SH-SY5Y (cell line): Measurements from ENCODE around the gene SVEP1.

Source experiments
- GATA2 ChIP-seq: IDR thresholded peaks from 2 replicates; pipeline ENCODE4 v1.6.1; 2011; ENCODE audit warnings: mild to moderate bottlenecking, low read depth, low read length
- GATA3 ChIP-seq: IDR thresholded peaks from 2 replicates; pipeline ENCODE4 v1.6.1; 2011; ENCODE audit warnings: low read depth, mild to moderate bottlenecking, low read length, moderate library complexity

GRCh38 chr9:110319781-110320492 lies 259.6 kb downstream of the SVEP1 start:
- TF ChIP-seq GATA2 = no peak
- no peak for TF ChIP-seq GATA3
